ENCODE measurements around the gene TEP1. TPM values are rescaled to one million over a fixed set of nuclear protein-coding genes. Genes with fewer than 3 reads are reported as not detected.
"Not testable (repeated sequence)": the region's sequence is repeated elsewhere in the genome, so short reads cannot be mapped to it uniquely, and the experiment has no call there.

The TEP1 gene
- total and polyA plus RNA-seq, 2 experiments from 2014 or later = 3.0 to 8.5 TPM

GRCh38 chr14:20358474-20358873 is 54.8 kb downstream of the TEP1 start:
- not testable (repeated sequence) for H3K4me2 ChIP-seq; H4K20me1 ChIP-seq (replicated peaks; ENCODE audit: insufficient read depth); H3K27ac ChIP-seq (ENCODE audit: low read depth); H3K27me3 ChIP-seq (ENCODE audit: insufficient read depth); H3K4me1 Mint-ChIP-seq; DNase-seq (ENCODE audit: low spot score); H2AFZ ChIP-seq; H3F3A ChIP-seq (replicated peaks; ENCODE audit: low read depth); H3K4me3 Mint-ChIP-seq; H3K27me3 Mint-ChIP-seq (ENCODE audit: insufficient read depth, low read depth, poor library complexity); H3K79me2 ChIP-seq (replicated peaks; ENCODE audit: insufficient read depth); H3K4me3 ChIP-seq; H3K4me1 ChIP-seq (ENCODE audit: insufficient read depth); H3K9me2 ChIP-seq (ENCODE audit: insufficient read depth); H3K9me3 Mint-ChIP-seq; ATAC-seq
- peaks cover 54% of the 10 kb centered on the region for H3K36me3 Mint-ChIP-seq (ENCODE audit: low read depth)
- peaks cover 44% of the 10 kb centered on the region for H3K36me3 ChIP-seq (ENCODE audit: insufficient read depth)
- peak overlapping the region; percentile 66; the same call in 1 of the 2 replicates for H3K27ac Mint-ChIP-seq

DNA sequence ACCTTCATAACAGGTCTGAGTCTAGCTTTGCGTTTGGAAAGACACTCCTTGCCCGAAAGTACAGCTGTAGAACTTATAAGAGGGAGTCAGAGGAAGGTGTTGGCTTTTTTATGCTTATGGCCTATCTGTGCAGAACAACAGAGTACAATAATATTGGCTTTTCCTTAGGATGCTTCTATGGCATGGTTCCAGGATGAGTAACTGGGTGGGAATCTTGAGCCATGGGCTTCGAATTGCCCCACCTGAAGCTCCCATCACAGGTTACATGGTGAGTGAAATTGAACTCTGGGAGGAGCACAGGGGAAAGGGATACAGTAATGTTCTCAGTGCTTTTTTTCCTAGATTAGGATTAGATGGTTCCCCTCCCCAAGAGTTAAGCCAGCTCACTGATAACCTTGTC is 56.9 kb downstream of the TEP1 start:
- Histone ChIP-seq H3K4me1 (ENCODE audit: insufficient read depth) (no peaks in the 10 kb centered on the region), H3K4me2 (no peak overlapping the region), H3K27me3 (ENCODE audit: insufficient read depth) (no peaks in the 10 kb centered on the region), H3F3A (replicated peaks; ENCODE audit: low read depth) (peaks cover 4% of the 10 kb centered on the region; the same call in 1 of the 2 replicates), H3K4me3 (no peak overlapping the region), H3K27ac (ENCODE audit: low read depth) (no peak overlapping the region), H2AFZ (no peak overlapping the region), H3K36me3 (ENCODE audit: insufficient read depth) (peaks cover 61% of the 10 kb centered on the region), H3K79me2 (replicated peaks; ENCODE audit: insufficient read depth) (no peaks in the 10 kb centered on the region), H4K20me1 (replicated peaks; ENCODE audit: insufficient read depth) (no peaks in the 10 kb centered on the region; the same call in 1 of the 2 replicates), H3K9me2 (ENCODE audit: insufficient read depth) (no peaks in the 10 kb centered on the region)
- H3K36me3 Mint-ChIP-seq (ENCODE audit: low read depth) = peaks cover 75% of the 10 kb centered on the region
- ATAC-seq = no peak
- no peaks in the 10 kb centered on the region for H3K4me1 Mint-ChIP-seq
- H3K4me3 Mint-ChIP-seq = no peak overlapping the region
- no peak overlapping the region for H3K27ac Mint-ChIP-seq
- no peaks in the 10 kb centered on the region for H3K27me3 Mint-ChIP-seq (ENCODE audit: insufficient read depth, low read depth, poor library complexity)
- H3K9me3 Mint-ChIP-seq = no peaks in the 10 kb centered on the region
- DNase-seq (ENCODE audit: low spot score) = no peak
- TF ChIP-seq, protein P1, sequence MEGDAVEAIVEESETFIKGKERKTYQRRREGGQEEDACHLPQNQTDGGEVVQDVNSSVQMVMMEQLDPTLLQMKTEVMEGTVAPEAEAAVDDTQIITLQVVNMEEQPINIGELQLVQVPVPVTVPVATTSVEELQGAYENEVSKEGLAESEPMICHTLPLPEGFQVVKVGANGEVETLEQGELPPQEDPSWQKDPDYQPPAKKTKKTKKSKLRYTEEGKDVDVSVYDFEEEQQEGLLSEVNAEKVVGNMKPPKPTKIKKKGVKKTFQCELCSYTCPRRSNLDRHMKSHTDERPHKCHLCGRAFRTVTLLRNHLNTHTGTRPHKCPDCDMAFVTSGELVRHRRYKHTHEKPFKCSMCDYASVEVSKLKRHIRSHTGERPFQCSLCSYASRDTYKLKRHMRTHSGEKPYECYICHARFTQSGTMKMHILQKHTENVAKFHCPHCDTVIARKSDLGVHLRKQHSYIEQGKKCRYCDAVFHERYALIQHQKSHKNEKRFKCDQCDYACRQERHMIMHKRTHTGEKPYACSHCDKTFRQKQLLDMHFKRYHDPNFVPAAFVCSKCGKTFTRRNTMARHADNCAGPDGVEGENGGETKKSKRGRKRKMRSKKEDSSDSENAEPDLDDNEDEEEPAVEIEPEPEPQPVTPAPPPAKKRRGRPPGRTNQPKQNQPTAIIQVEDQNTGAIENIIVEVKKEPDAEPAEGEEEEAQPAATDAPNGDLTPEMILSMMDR (conservative IDR thresholded peaks at IDR 0.05; ENCODE audit: low read depth in 2 of 2) = no peak
- TF ChIP-seq EZH2 (IDR thresholded peaks at IDR 0.05; ENCODE audit: low read depth, unreplicated experiment) = no peak
- no peak for TF ChIP-seq POLR2AphosphoS5 (IDR thresholded peaks at IDR 0.05; ENCODE audit: low read depth)
- no peak for TF ChIP-seq REST (IDR thresholded peaks at IDR 0.05; ENCODE audit: unreplicated experiment)
- no peak for TF ChIP-seq EZH2phosphoT487 (IDR thresholded peaks at IDR 0.05; ENCODE audit: unreplicated experiment)
- TF ChIP-seq ZNF331 (CRISPR knock-in tag; IDR thresholded peaks at IDR 0.05; ENCODE audit: low read depth) = no peak
- TF ChIP-seq ZNF114 (CRISPR knock-in tag; IDR thresholded peaks at IDR 0.05) = no peak
- TF ChIP-seq, protein P2, sequence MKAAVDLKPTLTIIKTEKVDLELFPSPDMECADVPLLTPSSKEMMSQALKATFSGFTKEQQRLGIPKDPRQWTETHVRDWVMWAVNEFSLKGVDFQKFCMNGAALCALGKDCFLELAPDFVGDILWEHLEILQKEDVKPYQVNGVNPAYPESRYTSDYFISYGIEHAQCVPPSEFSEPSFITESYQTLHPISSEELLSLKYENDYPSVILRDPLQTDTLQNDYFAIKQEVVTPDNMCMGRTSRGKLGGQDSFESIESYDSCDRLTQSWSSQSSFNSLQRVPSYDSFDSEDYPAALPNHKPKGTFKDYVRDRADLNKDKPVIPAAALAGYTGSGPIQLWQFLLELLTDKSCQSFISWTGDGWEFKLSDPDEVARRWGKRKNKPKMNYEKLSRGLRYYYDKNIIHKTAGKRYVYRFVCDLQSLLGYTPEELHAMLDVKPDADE (IDR thresholded peaks at IDR 0.05) = no peak
- TF ChIP-seq STAT1 (IDR thresholded peaks at IDR 0.05; ENCODE audit: unreplicated experiment) = no peak
- no peak for TF ChIP-seq JUNB (IDR thresholded peaks at IDR 0.05; ENCODE audit: unreplicated experiment)
